Breast epithelium (tissue), 3 donors: Measurements from ENCODE around the gene RPS6KA4.

Experiments
- CTCF ChIP-seq, 3 donors: fragments of 450-650 bp; IDR thresholded peaks; one replicate each; pipeline ENCODE4 v1.5.1; 2016 to 2017; ENCODE audit warnings: antibody characterized with exemption in 3 of 3, mild to moderate bottlenecking in 3 of 3, moderate library complexity in 3 of 3
- POLR2A ChIP-seq: fragments of 450-650 bp; IDR thresholded peaks from one replicate; pipeline ENCODE4 v1.6.1; 2016; ENCODE audit warnings: antibody characterized with exemption, mild to moderate bottlenecking, moderate library complexity
- POLR2AphosphoS5 ChIP-seq, 3 donors: sonication (generic); formaldehyde crosslinking; IDR thresholded peaks; one replicate each; pipeline ENCODE4 v1.6.1; 2017; ENCODE audit warnings: antibody characterized with exemption in 3 of 3

GRCh38 chr11:64313491-64314145 lies 45.3 kb upstream of the RPS6KA4 start:
- TF ChIP-seq POLR2A = no peak
- TF ChIP-seq CTCF (IDR thresholded peaks at IDR 0.05) = no peak
- TF ChIP-seq POLR2AphosphoS5 (IDR thresholded peaks at IDR 0.05) = no peak
